SU-DHL-6 (cell line): Measurements from ENCODE around the gene KIAA0040.

Source experiments
- CTCF ChIP-seq: fragments of 200-600 bp; sonication (generic); IDR thresholded peaks from one replicate; pipeline ENCODE4 v1.5.1; 2017; ENCODE audit warnings: antibody characterized with exemption, mild to moderate bottlenecking, low read length, moderate library complexity; ENCODE audit not compliant: insufficient read depth, poor library complexity, severe bottlenecking
- EZH2phosphoT487 ChIP-seq: fragments of 200-600 bp; sonication (generic), shearing (Covaris generic); conservative IDR thresholded peaks from 2 replicates; pipeline ENCODE4 v1.6.1; 2018; ENCODE audit warnings: mild to moderate bottlenecking, antibody characterized with exemption, low read length, moderate library complexity, mixed read lengths

GRCh38 chr1:175126347-175126746 is 66.2 kb downstream of the KIAA0040 start:
- TF ChIP-seq CTCF (no peak), EZH2phosphoT487 (no peak)
